ENCODE data around the gene TMX1. TPM values are rescaled to one million over a fixed set of nuclear protein-coding genes. Genes with fewer than 3 reads are reported as not detected.

Gene TMX1
- polyA plus RNA-seq, 1 experiment, result 29.5 TPM

- no peak for DNase-seq (ENCODE audit: low read depth, low spot score)
These were observed 37.8 kb downstream of the TMX1 start for GRCh38 chr14:51277753-51278415.

GRCh38 chr14:51282517-51282916, 42.5 kb downstream of the TMX1 start:
- H3K27me3 ChIP-seq (ENCODE audit: control insufficient read depth, insufficient read depth, low read length), result no peaks in the 10 kb centered on the region
- no peaks in the 10 kb centered on the region for H3K9me3 ChIP-seq (ENCODE audit: control insufficient read depth, insufficient read depth, low read length)
- TF ChIP-seq CTCF (IDR thresholded peaks at IDR 0.05; ENCODE audit: low read depth, low read length), result no peak
- no peak overlapping the region for H3K27ac ChIP-seq (ENCODE audit: low read depth, low read length)
- ChIA-PET POLR2A (interaction anchor here (1.4 kb wide), 1 partner anchor 493 kb away, joined by 6 read pairs; no protein-coding TSS in a partner anchor), CTCF (interaction anchor here (0.6 to 10.5 kb wide), 35 partner anchors 8 to 696 kb away, joined by 3 to 272 read pairs (median 4); partner anchors contain the start of gene FRMD6)
- H3K4me3 ChIP-seq (ENCODE audit: low read depth, low read length), result no peak overlapping the region
- DNase-seq (ENCODE audit: low read depth, low spot score), result no peak

More at GRCh38 chr14:51277753-51278415, 37.8 kb downstream of the TMX1 start:
- H3K27ac ChIP-seq (ENCODE audit: low read depth, low read length), result no peak overlapping the region
- ChIA-PET CTCF (interaction anchor here (1.2 to 10.5 kb wide), 3 partner anchors 121 to 500 kb away, joined by 3 to 272 read pairs (median 3); no protein-coding TSS in a partner anchor), POLR2A (interaction anchor here (0.9 kb wide), 1 partner anchor 374 kb away, joined by 3 read pairs; no protein-coding TSS in a partner anchor)
- H3K27me3 ChIP-seq (ENCODE audit: control insufficient read depth, insufficient read depth, low read length), result no peaks in the 10 kb centered on the region
- no peak overlapping the region for H3K4me3 ChIP-seq (ENCODE audit: low read depth, low read length)
- no peaks in the 10 kb centered on the region for H3K9me3 ChIP-seq (ENCODE audit: control insufficient read depth, insufficient read depth, low read length)
- no peak for TF ChIP-seq CTCF (IDR thresholded peaks at IDR 0.05; ENCODE audit: low read depth, low read length)

GRCh38 chr14:51283402-51284085, 43.5 kb downstream of the TMX1 start:
- POLR2A ChIA-PET, result interaction anchor here (1.4 to 1.5 kb wide), 2 partner anchors 369 to 492 kb away, joined by 6 read pairs; partner anchors contain the start of gene FRMD6
- no peak overlapping the region for H3K4me3 ChIP-seq (ENCODE audit: low read depth, low read length)
- no peaks in the 10 kb centered on the region for H3K9me3 ChIP-seq (ENCODE audit: control insufficient read depth, insufficient read depth, low read length)
- DNase-seq (ENCODE audit: low read depth, low spot score), result peak; percentile 83
- TF ChIP-seq CTCF (IDR thresholded peaks at IDR 0.05; ENCODE audit: low read depth, low read length), result peak; percentile 79
- CTCF ChIA-PET, result interaction anchor here (0.7 to 10.5 kb wide), 48 partner anchors 10 to 695 kb away, joined by 3 to 272 read pairs (median 4); partner anchors contain the start of gene FRMD6
- no peaks in the 10 kb centered on the region for H3K27me3 ChIP-seq (ENCODE audit: control insufficient read depth, insufficient read depth, low read length)
- H3K27ac ChIP-seq (ENCODE audit: low read depth, low read length), result no peak overlapping the region

- no peak overlapping the region for H3K4me3 ChIP-seq (ENCODE audit: low read depth, low read length)
- H3K27ac ChIP-seq (ENCODE audit: low read depth, low read length), result no peak overlapping the region
- TF ChIP-seq CTCF (IDR thresholded peaks at IDR 0.05; ENCODE audit: low read depth, low read length), result no peak
- no peaks in the 10 kb centered on the region for H3K9me3 ChIP-seq (ENCODE audit: control insufficient read depth, insufficient read depth, low read length)
- no peak for DNase-seq (ENCODE audit: low read depth, low spot score)
- CTCF ChIA-PET, result interaction anchor here (0.8 to 10.5 kb wide), 27 partner anchors 10 to 695 kb away, joined by 3 to 272 read pairs (median 5); partner anchors contain the start of gene FRMD6
- no peaks in the 10 kb centered on the region for H3K27me3 ChIP-seq (ENCODE audit: control insufficient read depth, insufficient read depth, low read length)
- POLR2A ChIA-PET, result interaction anchor here (1.5 kb wide), 1 partner anchor 368 kb away, joined by 6 read pairs; the partner anchor contains the start of gene FRMD6
These were observed 44.2 kb downstream of the TMX1 start for GRCh38 chr14:51284241-51284640.
